Left hindlimb (tissue), 1 donor: Measurements from ENCODE around the gene INTU.

Source experiments
- DNase-seq: peaks from one replicate; pipeline ENCODE4 v3.0.0-alpha.2; 2018

Gene INTU

DNA sequence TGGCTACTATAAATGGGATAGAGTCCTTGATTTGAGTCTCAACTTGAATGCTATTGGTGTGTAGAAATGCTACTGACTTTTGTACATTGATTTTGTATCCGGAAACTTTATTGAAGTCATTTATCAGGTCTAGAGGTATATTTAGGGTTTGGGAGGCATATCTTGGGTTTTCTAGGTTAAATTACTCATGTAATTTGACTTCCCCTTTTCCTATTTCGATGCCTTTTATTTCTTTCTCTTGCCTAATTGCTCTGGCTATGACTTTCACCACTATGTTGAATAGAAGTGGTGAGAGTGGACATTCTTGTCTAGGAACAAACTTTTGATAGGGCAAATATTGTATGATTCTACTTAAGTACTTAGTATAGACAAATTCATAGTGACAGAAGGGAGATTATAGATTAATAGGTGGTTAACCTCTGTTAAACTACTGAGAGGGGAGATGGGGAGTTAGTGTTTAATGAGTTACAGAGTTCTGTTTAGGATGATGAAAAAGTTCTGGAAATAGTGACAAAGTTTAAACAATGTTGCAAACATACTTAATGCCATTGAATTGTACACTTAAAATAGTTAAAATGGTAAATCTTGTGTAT, 126.6 kb downstream of the INTU start:
- DNase-seq = no peak

DNA sequence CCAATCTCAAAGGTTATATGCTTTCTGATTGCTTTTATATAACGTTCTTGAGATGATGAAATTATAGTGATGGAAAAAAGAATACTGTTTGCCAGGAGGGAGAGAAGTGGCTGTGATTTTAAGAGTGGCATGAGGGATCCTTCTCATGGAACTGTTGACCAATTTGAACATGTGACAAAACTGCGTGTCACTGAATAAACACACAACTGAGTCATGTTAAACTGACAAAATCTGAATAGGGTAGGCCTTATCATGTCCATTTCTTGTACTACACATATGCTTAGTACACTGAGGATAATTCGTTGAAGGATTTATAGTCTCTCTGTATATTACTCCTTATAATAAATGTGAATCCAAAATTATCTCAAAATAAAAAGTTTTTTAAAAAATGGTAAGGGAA, 127.1 kb downstream of the INTU start:
- no peak for DNase-seq

DNA sequence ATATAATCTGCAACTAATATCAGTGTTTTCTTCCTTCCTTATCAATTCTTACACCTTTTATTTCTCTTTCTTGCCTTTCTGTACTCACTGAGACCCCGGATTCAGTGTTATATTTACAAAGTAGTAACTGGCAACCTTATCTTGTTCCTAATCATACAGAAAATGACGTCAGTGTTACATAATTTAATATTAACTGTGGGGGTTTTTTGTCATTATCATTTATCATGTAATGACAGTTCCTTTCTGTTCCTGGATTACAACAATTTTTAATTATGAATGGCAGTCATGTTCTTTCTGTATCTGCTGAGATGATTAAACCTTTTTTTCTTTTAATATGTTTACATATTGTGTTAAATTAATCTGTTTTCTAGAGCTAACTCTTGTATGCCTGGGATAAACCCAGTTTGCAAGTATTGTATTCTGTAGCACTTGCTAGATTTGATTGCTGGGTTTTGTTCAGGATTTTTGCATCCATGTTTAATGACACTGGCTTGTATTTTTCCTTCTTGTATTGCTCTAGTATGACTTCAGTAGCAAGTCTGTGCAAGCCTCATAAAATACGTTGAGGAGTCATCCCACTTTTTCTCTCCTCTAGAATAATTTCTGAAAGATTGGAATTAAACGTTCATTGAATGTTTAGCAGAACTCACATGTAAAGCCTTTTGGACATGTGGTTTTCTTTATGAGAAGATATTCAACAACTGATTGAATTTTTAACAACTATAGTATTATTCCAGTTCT, 138.9 kb downstream of the INTU start:
- no peak for DNase-seq

- DNase-seq = no peak
These were observed 140.3 kb downstream of the INTU start for GRCh38 chr4:127772769-127773671.

GRCh38 chr4:127775843-127776242, 143.1 kb downstream of the INTU start:
- no peak for DNase-seq
